HG03108 (cell line): ENCODE data around the gene GRB10.

Experiments used
- ATAC-seq: cut with Tn5 transposase; IDR thresholded peaks from one replicate; pipeline ENCODE4 v1.9.1; 2021; ENCODE audit warnings: moderate library complexity; ENCODE audit not compliant: unreplicated experiment

The GRB10 gene

DNA sequence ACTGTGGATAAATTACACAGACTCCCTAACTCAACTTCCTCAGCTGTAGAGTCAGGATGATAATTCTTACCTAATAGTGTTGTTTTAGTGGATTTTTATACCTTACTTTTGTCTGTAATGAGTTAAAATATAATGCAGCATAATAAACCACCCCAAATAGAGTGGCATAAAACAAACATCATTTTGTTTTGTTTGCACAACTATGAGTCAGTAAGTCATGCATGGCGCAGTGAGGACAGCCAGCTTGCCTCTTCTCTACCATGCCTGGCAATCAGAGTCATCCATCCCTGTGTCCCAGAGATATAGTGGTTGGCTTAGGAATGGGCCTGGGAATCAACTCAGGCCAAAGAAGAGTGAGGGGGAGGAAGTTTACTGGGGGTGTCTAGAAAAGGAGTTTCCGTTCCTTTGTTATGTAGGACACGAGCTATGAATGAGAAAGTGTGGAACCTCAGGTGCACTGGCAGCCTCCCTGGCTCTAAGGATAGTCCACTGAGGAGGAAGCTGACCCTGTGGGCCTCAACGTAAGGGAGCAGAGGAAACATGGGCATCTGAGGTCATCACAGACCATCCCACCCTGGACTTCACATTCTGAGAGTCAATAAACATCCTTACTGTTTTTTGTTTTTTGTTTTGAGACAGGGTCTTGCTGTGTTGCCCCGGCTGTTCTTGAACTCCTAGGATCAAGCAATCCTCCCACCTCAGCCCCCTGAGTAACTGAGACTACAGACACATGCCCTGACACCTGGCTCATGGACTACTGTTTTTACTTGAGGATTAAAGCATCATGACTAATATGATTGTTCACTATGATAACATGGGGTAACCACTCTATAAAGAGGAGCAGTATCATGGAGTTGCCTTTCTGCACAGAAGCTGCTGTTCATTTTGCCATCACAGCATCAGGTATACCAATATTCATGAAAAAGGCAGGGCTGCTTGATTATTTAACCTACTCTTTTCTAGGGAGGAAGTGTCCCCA lies 21.0 kb upstream of the GRB10 start:
- ATAC-seq: no peak

DNA sequence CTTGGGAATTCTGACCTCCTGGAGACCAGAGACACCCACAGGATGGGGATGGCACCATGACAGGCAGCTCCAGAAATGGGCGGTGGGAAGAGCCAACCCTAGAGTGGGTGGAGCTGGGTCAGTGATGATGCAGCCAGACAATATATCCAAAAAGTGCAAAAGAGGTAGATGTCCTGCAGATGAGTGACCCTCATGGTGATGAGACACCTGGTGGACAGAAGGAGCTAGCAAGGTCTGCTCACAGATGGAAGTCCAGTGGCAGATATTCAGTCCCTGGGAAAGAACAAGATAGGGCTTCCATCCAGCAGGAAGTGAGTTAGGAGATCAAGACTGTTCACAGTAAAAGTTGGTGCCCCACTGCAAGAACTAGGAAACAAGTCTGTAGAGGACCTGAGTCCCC lies 19.2 kb upstream of the GRB10 start:
- ATAC-seq: no peak

DNA sequence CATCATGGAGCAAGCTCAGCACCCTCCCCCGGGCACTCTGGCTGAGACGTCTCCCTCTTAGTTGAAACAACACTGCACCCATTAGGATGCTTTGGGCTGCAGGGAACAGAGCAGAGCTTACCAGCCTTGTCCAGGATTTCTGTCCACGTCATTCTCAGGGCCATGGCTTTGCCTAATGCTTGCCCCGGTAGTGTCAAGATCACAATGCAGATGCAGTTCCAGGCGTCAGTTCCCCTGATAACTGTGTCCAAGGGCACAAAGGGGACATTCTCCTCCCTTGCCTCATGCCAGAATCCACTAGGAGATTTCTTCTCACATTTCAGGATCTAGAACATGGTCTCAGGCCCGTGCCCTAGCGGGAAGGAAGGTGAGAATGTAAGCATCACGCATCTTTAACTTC lies 17.2 kb upstream of the GRB10 start:
- no peak for ATAC-seq

DNA sequence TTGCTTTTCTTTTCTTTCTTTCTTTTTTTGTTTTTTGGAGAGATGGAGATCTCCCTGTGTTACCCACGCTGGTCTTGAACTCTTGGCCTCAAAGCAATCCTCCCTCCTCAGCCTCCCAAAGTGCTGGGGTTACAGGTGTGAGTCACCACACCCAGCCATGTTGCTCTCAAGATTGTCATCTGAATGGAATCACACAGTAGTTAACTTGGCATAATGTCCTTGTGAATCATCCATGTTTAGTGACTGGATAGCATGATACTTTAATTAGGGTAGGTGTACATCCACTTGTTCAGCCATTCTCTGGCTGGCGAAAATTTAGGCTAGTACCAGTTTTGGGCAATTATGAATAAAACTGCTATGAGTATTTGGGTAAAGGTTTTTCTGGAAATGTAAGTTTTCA lies 15.4 kb upstream of the GRB10 start:
- no peak for ATAC-seq

DNA sequence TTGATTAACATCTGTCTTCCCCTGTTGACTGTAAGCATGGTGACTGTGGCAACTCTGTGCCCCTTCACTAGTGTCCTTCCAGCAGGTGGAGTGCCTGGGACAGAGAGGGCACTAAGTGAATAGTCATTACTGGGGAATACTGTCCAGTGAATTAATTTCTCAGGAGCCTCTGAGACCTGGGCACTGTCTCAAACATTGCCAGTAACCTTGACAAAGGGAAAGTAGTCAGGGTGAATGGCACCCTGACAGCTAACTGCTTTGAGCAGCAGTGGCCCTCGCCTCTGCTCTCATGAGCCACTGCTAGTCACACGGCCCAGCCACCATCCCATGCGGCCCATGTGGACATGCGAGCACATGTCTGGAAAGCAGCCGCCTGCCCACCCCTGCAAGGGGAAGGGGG lies 13.1 kb upstream of the GRB10 start:
- ATAC-seq: no peak

DNA sequence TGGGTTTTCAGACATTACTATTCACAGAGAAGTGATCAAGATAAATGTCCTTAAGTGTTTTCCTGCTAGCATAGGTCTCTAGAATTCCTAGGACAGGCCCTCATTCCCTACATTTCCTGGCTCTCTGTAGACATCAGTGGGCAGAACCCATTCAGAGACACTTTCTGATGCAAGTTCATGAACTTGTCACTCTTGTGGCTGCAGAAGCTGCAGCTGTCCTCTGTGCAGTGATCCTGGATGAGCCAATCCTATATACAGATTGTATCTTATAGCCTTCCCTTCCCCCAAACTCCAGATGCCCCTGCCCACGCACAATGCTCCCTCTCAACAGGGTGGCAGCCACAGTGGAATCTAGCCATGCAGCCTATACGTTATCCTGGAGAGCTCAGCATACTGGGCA lies 12.6 kb upstream of the GRB10 start:
- no peak for ATAC-seq

DNA sequence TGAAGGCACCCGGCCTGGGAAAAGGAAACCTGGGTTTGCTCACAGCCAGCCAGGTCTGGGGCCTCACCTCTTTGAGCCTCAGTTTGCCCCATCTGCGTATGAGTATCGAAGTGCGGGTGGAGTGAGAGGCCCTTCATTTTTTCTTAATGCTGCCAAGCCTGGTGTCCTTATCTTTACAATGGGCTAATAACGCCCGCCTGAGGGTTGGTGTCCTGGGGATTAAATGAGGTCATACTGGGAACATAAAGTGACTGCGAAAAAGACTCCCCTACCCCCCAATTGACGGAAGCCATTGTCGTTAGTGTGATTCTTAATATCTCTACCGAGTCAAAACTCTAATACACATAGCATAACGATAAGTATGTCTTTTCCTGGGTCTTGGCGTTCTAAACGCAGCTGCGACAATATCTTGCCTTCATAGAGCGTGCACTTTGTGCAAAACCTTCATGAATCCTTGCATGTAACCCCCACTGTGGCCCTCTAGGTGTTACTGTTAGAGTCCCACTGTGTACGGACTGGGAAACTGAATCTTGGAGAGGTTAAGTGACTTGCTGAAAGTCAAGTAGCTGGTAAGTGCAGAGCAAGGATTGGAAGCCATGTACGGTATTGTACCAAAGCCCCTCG lies 11.4 kb upstream of the GRB10 start:
- no peak for ATAC-seq

DNA sequence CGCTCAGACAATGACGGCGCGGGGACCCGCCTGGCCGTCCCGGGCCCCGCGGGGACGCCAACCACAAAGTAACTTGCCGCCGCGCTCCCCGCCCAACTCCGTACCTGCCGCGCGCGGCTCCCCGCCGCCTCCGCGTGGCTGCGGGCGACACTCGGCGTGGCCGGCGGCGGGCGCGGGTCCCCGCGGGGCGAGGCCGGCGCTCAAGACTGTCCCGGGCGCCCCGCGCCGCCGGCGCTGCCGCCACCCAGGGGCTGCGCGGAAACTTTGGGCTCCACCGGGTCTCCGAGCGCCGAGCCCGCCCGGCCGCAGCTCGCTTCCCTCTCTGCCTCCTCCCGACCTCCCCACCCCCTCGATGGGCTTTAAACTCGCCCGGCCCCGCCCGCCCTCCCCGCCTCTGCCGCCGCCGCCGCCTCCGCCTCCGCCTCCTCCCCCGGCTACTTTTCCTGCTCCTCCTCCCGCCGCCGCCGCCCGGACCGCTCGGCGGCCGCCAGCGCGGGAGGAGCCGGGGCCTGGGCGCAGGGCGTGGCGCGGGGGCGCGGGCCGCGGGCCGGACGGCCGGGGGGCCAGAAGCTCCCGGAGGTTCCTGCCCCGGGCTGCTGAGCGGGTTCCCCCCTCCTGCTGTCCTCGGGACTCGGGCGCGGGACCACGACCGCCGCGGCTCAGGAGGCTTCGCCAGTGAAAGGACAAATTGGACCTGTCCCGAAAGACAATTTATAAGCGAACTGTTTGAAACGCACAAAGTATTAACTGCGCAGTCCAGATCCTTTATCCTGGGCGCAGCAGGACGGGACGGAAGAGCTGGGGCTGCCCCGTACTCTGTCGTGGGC lies 10.6 kb upstream of the GRB10 start:
- ATAC-seq: no peak

DNA sequence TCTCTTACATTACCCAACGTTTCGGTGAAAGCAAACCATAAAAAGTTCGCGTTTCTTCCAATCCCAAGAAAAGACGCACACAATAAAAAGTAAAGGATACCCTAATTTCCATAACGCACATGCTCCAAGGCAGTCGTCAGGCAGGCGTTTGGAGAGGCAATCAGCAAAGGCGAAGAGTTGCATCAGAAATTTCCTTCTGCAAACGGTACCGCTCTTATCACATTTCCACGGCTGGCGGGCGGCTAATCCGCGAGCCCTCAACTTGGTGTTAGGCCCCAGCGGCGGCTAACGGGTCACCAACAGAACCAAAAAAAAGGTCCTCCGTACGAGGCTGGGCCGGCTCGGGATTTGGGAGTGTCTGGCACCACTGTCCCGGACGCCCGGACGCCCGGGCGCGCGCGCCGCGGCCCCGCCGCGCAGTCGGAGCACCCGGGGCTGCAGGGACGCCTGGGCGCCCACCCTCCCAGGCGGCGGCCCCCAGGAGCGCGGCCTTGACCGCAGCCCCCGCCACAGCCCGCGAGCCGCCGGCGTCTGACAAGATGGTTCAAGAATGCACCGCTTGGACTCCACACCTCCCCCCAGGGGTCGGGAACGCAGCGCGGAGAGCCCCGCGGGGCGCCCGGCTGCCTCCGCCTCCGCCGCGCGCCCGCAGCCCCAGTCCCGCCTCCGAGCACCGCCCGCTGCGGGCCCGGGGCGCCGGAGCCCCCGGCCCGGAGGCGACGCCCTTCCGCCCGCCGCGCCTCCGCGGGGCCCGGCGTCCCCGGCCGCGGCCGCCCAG lies 9.8 kb upstream of the GRB10 start:
- ATAC-seq: no peak

DNA sequence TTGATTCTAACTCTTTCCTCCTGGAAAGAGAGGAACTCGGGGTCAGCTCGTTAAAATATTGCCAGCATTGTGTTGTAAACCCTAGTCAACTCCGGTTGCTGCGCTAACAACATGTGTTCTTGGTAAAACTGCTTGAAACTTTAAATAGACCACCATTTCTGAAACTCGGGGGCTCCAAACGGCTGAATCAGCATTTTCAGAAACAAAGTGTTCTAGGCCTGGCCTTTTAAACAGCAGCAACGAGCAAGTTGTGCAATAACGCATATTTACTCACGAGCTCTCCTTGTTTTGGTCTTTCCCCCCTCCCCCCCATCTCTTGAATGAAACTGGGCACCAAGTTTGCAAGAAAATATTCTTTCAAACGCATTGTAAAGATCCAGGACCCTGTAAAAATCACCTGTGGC lies 9.2 kb upstream of the GRB10 start:
- no peak for ATAC-seq

DNA sequence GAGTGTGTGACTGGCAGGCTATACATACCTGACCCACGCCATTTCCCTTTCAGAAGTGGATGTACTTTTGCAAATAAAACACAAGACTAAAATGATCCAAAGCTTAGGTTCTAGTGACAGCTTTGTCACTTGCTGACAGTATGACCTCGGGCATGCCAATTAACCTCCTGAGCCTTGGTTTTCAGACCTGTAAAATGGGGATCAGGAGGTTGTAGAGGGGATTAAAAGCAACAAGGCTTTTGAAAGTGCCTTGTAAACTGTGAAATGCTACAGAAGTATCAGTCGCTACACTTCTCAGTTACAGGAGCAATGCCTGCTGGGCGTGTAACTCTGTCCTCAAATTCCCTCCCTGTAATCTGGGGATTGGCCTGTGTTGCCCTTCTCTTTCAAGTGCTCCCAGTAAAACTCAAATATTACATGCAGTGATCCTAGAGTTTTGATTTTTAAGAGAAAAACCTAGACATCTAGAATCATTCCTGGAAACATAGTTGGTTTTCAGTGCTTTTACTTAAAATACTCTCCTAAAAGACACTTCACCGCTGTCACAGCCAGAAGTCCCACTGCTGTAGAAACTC lies 8.8 kb upstream of the GRB10 start:
- no peak for ATAC-seq

DNA sequence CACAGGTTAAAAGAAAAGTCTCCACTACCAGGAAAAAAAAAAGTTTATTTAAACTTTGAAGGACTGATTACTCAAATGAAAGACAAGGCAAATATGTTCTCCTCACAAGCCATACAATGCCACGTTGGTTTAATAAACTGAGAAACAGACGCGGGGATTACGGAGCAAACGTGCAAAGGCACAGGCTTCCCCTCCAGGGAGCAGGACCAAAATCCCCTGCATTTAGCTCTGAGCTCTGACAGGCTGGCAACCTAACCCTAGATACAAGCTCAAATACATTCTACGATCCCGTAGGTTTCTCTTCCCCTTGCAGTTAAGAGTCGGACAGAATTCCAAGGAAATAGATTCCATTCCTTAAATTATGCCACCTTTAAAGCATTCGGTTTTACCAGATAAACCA lies 7.7 kb upstream of the GRB10 start:
- ATAC-seq: no peak

DNA sequence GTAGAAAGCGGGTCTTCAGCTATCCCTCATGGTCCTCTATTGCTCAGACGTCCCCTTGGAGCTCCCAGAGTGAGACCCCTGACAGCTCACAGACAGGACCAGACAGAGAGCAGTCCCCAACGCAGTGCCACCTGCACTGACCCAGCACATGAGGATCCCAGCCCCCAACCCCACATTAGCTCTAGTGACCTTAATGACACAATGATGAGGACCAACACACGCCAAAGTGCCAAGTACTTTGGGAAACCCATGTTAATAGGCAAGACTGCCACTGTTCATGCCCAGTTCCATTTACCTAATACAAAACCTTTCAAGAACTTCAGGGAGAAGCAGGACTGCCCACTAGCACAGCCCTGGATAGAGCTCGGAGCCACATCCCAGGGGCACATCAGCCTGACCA lies 5.7 kb upstream of the GRB10 start:
- ATAC-seq: no peak

DNA sequence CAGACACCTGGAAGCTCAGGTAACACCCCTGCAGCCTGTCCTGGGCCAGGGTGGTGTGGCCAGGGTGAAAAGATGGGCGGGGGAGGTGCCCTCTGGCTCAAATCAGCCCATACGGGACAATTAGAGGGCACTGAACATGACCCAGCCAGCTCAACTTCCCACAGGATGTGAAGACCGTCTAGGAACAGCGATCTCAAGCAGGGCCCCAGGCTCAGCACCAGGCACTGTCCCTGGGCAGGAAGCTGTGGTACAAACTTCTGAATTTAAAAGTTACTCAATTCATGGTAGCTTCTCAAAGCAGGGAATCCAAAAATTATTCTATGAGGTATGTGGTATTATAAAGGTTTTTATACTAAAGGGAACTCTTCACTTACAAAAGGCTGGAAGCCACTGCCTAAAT lies 5.1 kb upstream of the GRB10 start:
- ATAC-seq: no peak

DNA sequence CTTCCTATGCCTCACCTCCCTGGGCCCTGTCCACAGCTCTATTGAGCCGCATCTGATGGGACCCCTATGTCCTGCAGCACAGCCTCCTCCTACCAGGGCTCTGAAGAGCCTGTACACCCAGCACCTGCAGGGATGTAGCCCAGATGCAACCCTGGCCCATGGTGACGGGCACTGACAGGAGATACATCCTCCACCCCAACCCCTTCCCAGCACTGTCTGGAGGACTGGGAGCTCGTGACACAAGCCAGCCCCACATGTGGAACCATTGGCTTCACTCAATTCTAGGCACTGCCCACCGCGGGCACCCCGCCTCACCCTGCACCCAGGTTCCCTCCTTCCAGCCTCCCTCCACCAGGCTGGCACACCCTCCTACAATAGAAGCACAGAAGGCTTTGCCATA lies 2.6 kb upstream of the GRB10 start:
- ATAC-seq: no peak

DNA sequence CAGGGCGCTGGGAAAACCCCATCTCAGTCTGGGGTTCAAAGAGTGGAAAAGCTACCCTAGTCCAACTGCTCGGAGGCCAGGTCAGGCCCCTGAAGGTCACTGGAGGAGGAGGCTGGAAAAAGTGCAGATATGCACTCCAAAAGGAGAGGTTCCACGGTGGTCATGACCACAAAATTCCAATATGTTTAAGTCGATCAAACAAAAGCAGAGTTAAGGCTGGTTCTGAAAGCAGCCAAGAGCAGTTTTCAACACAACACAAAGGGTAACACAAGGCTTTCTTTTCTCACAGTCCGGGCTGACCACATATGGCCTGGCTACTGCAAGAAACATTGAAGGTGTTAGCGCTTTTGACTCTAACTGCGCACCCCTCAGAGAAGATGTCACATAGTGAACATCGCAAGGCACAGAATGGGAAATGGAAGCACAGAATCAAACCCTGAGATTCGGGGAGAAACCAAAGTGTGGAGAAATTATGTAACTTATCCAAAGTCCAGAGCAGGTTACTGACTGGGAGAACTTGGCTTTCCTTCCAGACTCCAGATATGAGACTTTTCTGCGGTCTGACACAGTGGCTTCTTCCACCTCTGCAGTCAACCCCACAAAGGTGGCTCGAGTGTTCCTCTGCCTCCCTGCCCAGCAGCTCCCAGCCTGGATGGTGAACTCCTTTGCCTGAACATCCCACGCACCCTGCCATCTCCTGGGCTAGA lies 1.3 kb upstream of the GRB10 start:
- no peak for ATAC-seq

DNA sequence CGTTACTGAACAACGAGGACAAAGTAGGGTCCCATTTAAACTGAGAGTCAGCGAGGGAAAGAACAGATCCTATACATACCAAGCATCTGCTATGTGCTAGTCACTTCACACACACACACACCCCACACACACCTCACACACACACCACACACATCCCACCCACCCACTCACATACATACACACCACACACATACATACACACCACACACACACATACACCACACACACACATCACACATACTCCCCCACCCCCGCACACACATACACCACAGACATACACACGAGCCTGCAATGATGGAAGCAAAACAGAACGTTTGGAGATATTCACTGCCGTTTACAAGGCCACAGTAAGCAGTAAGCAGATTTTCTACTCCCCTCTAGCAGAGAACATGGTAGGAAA lies 607 bp upstream of the GRB10 start:
- no peak for ATAC-seq

DNA sequence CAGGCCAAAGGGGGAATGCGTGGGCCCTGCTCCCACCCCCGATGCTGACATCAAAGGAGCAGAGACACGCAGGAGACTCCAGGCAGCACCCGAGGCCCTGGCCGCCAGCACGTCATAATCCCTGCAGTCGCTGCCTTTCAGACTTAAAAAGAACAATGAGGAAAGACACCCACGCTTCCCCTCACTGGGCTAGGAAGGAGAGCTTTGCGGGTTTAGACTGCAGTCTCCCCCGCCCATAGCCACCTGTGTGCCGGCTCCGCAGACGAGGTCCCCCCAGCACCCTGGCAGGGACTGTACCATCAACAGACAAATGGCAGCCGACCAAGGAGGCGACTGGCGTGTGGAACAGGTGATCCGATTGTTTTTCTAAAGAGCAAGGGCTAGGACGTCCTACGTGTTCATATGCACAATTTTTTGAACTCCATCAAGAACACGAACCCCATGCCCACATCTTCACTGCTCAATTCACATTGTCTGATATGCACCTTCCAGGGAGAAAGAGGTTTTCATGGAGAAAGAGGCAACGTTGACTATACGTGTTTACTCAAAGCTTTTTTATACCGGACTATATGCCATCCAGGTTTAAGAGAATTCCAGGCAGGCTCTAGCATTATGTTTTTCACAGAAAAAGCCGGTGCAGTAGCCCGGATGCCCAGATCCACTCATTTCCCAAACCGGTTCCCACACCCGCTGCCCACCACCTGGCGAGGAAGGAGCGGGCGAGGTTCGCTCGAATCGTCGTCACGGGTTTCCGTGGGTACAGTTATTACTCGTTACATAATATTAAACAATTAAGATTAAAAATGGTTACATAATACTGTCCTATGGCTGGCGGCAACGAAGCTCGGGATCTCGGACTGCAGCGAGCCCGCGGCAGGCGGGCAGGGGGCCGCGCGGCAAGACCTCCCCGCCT lies 1.1 kb downstream of the GRB10 start:
- ATAC-seq: no peak

DNA sequence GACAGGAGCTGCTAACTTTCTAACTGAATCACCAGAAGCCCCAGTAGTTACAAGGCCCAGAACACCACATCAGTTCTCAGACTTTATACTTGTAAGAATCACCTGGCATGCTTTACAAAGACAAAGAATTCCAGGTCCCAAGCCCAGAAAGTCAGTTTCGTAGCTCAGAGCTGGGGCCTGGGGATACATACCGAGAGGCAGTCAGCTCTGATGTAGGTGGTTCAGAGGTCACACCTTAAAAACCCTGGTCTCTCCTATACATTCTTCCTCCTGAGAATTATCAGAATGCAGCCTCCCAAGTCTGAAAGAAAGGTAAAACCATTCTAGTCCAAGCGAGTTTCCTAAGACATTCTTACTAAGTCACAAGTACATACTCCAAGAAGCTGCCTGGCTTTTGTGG lies 2.3 kb downstream of the GRB10 start:
- ATAC-seq: no peak
